Endothelial cell of umbilical vein (primary cell): ENCODE results near the gene DMD. TPM values are rescaled to one million over a fixed set of nuclear protein-coding genes. Genes with fewer than 3 reads are reported as not detected.

Experiments used
- BruUV-seq: library from RNA; stranded (reverse); fragments of 400-500 nt; replicated peaks from 2 replicates; lab custom pipeline; 2021; lab: Mats Ljungman, UMichigan
- CTCF ChIA-PET: fragments of 300-600, 350-600 bp; sonication (Branson Sonifier 250); formaldehyde crosslinking; loops from one replicate; lab custom pipeline; 2021; ENCODE audit warnings: antibody characterized with exemption, inconsistent platforms; lab: Charles Lee
- POLR2A ChIA-PET: fragments of 300-600, 350-600 bp; sonication (Branson Sonifier 250); formaldehyde crosslinking; loops from one replicate; lab custom pipeline; 2021; ENCODE audit warnings: antibody characterized with exemption, inconsistent platforms; lab: Charles Lee
- DNase-seq: peaks from one replicate; pipeline ENCODE4 v3.0.0-alpha.2; 2011; ENCODE audit warnings: low read depth, low spot score
- FAIRE-seq: peaks from 2 replicates; lab custom pipeline; 2011; peaks lifted over from hg19 to GRCh38; lab: Jason Lieb, UNC
- H2AFZ ChIP-seq: 2 replicates; pipeline ENCODE4 v1.6.0; 2012; ENCODE audit warnings: low read depth, low read length, control low read depth, inconsistent platforms
- H3K27ac ChIP-seq: 2 replicates; pipeline ENCODE4 v1.5.1; 2011; ENCODE audit warnings: low read depth, mild to moderate bottlenecking, control low read depth, low read length, moderate library complexity; ENCODE audit not compliant: insufficient read depth
- H3K27me3 ChIP-seq, 2 experiments: 2 replicates each; pipeline versions ENCODE4 v1.6.0 to v1.6.1; 2011; ENCODE audit warnings: low read length in 2 of 2, mixed read lengths in 1 of 2; ENCODE audit not compliant: control insufficient read depth in 2 of 2, insufficient read depth in 2 of 2
- H3K36me3 ChIP-seq, 2 experiments: 2 replicates in 1 of 2; 3 replicates in 1 of 2; pipeline ENCODE4 v1.5.1; 2011; ENCODE audit warnings: low read length in 2 of 2, mild to moderate bottlenecking in 1 of 2, moderate library complexity in 1 of 2; ENCODE audit not compliant: control insufficient read depth in 2 of 2, insufficient read depth in 2 of 2; ENCODE audit errors: extremely low read depth in 1 of 2
- H3K4me1 ChIP-seq: 3 replicates; pipeline ENCODE4 v1.5.1; 2011; ENCODE audit warnings: mild to moderate bottlenecking, low read length; ENCODE audit not compliant: control insufficient read depth, insufficient read depth; ENCODE audit errors: extremely low read depth
- H3K4me2 ChIP-seq: 2 replicates; pipeline ENCODE4 v1.6.1; 2011; ENCODE audit warnings: low read length, control low read depth, mixed read lengths; ENCODE audit not compliant: insufficient read depth
- H3K4me3 ChIP-seq, 3 experiments: fragments of 200-600 bp in 1 of 3; sonication (generic), shearing (Covaris generic) in 1 of 3; replicated peaks in 1 of 3; 2 replicates each; pipeline ENCODE4 v1.5.1; 2011 to 2016; ENCODE audit warnings: control low read depth in 3 of 3, low read length in 3 of 3, mild to moderate bottlenecking in 2 of 3, inconsistent platforms in 1 of 3, low read depth in 1 of 3, moderate library complexity in 1 of 3; ENCODE audit not compliant: insufficient read depth in 1 of 3
- H3K79me2 ChIP-seq: 2 replicates; pipeline ENCODE4 v1.6.0; 2012; ENCODE audit warnings: low read length, inconsistent platforms; ENCODE audit not compliant: control insufficient read depth, insufficient read depth
- H3K9ac ChIP-seq: replicated peaks from 2 replicates; pipeline ENCODE3; 2011; ENCODE audit warnings: low read length, control low read depth; ENCODE audit not compliant: insufficient read depth; ENCODE audit errors: extremely low read depth
- H3K9me1 ChIP-seq: replicated peaks from 3 replicates; pipeline ENCODE4 v1.6.0; 2011; ENCODE audit warnings: mild to moderate bottlenecking, low read length; ENCODE audit not compliant: control insufficient read depth, insufficient read depth; ENCODE audit errors: extremely low read depth
- H3K9me3 ChIP-seq: replicated peaks from 2 replicates; pipeline ENCODE4 v1.5.1; 2012; ENCODE audit warnings: low read length, inconsistent platforms; ENCODE audit not compliant: control insufficient read depth, insufficient read depth
- H4K20me1 ChIP-seq: replicated peaks from 2 replicates; pipeline ENCODE3; 2011; ENCODE audit warnings: mild to moderate bottlenecking, low read length; ENCODE audit not compliant: control insufficient read depth, insufficient read depth; ENCODE audit errors: extremely low read depth
- CTCF ChIP-seq, 2 donors: IDR thresholded peaks; 1 replicate in 1 of 2; 2 replicates in 1 of 2; pipeline ENCODE4 v1.5.1; 2011; ENCODE audit warnings: low read length in 2 of 2, mild to moderate bottlenecking in 2 of 2, moderate library complexity in 2 of 2, control low read depth in 1 of 2, inconsistent platforms in 1 of 2, low read depth in 1 of 2; ENCODE audit not compliant: insufficient read depth in 1 of 2; ENCODE audit errors: extremely low read depth in 1 of 2
- EZH2 ChIP-seq: IDR thresholded peaks from 2 replicates; pipeline ENCODE4 v1.6.1; 2012; ENCODE audit warnings: borderline replicate concordance, low read depth, mild to moderate bottlenecking, moderate library complexity, low read length, inconsistent platforms; ENCODE audit not compliant: severe bottlenecking
- FOS ChIP-seq: IDR thresholded peaks from 2 replicates; pipeline ENCODE4 v1.6.1; 2011; ENCODE audit warnings: mild to moderate bottlenecking, low read length, moderate library complexity, borderline replicate concordance; ENCODE audit not compliant: insufficient read depth
- GATA2 ChIP-seq: IDR thresholded peaks from 2 replicates; pipeline ENCODE4 v1.7.0; 2011; ENCODE audit warnings: low read depth, mild to moderate bottlenecking, moderate library complexity, mixed read lengths, low read length; ENCODE audit not compliant: insufficient read length, insufficient read depth
- JUN ChIP-seq: IDR thresholded peaks from 2 replicates; pipeline ENCODE4 v1.6.1; 2011; ENCODE audit warnings: borderline replicate concordance, low read depth; ENCODE audit not compliant: insufficient read length, insufficient read depth
- MAX ChIP-seq: IDR thresholded peaks from 2 replicates; pipeline ENCODE4 v1.6.1; 2011; ENCODE audit not compliant: insufficient read depth, insufficient read length
- MYC ChIP-seq: IDR thresholded peaks from one replicate; pipeline ENCODE4 v1.6.1; 2011; ENCODE audit warnings: mild to moderate bottlenecking, low read depth, low read length
- POLR2A ChIP-seq: IDR thresholded peaks from 2 replicates; pipeline ENCODE4 v1.6.1; 2012; ENCODE audit warnings: low read depth, mild to moderate bottlenecking, control low read depth, low read length
- POLR2AphosphoS5 ChIP-seq: IDR thresholded peaks from 2 replicates; pipeline ENCODE4 v1.6.1; 2012; ENCODE audit warnings: low read depth, mild to moderate bottlenecking, control low read depth, low read length, moderate library complexity; ENCODE audit not compliant: insufficient read depth
- dilution Hi-C: fragments of 300-500 bp; cut with MboI; formaldehyde crosslinking; loops from one replicate; pipeline ENCODE4 v1.15.0; 2019; ENCODE audit warnings: low sequenced_read_pairs; ENCODE audit not compliant: extremely low pct_ligation_motif_present
- intact Hi-C: fragments of 100-400 bp; cut with micrococcal nuclease; formaldehyde crosslinking; loops from one replicate; pipeline ENCODE4 v1.10.0; 2022
- polyA plus RNA-seq, 4 experiments: library from polyadenylated mRNA; depleted of rRNA in 3 of 4; stranded (reverse) in 3 of 4; unstranded in 1 of 4; fragments of >200 nt; gene quantifications; 2 replicates each; pipeline versions ENCODE4 v1.2.1 to v1.2.3, GENCODE V29; 2011 to 2012; ENCODE audit warnings: missing spikeins in 1 of 4
- total RNA-seq: library from RNA; stranded (reverse); gene quantifications from 2 replicates; pipeline ENCODE4 v1.2.3, GENCODE V29; 2021

DMD gene
- total and polyA plus RNA-seq, 2 donors (not counting 3 experiments of a cell fraction or from before 2014, with no cell fraction given): 7.3 to 9.0 TPM

- H3K27me3 ChIP-seq: no peaks in the 10 kb centered on the region
- H3K9ac ChIP-seq: no peak overlapping the region
- H3K9me3 ChIP-seq: no peaks in the 10 kb centered on the region
- TF ChIP-seq CTCF (IDR thresholded peaks at IDR 0.05; ENCODE audit: extremely low read depth in 1 of 2, insufficient read depth in 1 of 2, low read depth in 1 of 2, low read length in 2 of 2) (no peak), POLR2A (no peak), GATA2 (no peak), POLR2AphosphoS5 (no peak)
- H3K79me2 ChIP-seq: peaks cover 11% of the 10 kb centered on the region
- dilution Hi-C loops: no loop called here
- H4K20me1 ChIP-seq: no peaks in the 10 kb centered on the region
- H3K4me1 ChIP-seq: peaks cover 2% of the 10 kb centered on the region
- no peak for DNase-seq
- H3K9me1 ChIP-seq: no peaks in the 10 kb centered on the region
- intact Hi-C loops: no loop called here
- no peak overlapping the region for H3K4me3 ChIP-seq
- no peak for FAIRE-seq
- H3K4me2 ChIP-seq: no peak overlapping the region
- ChIA-PET POLR2A (interaction anchor here (1.5 kb wide), 1 partner anchor 10 kb away, joined by 3 read pairs; no protein-coding TSS in a partner anchor), CTCF (no interaction called here)
- no peak overlapping the region for H2AFZ ChIP-seq
- H3K36me3 ChIP-seq: no peaks in the 10 kb centered on the region
- no TSS peak for BruUV-seq
- H3K27ac ChIP-seq: no peak overlapping the region
Measured at GRCh38 chrX:33204889-33205288, 6.5 kb downstream of the DMD start.

- intact Hi-C loops (loop anchor here (5.0 kb wide), 1 partner anchor 666 kb away; no protein-coding TSS in a partner anchor), dilution Hi-C loops (no loop called here)
- DNase-seq: peak; percentile 61
- Histone ChIP-seq H3K27ac (no peak overlapping the region), H3K9me1 (no peaks in the 10 kb centered on the region), H3K9ac (no peak overlapping the region), H3K79me2 (no peaks in the 10 kb centered on the region), H3K27me3 (no peaks in the 10 kb centered on the region), H2AFZ (no peak overlapping the region), H3K4me1 (no peaks in the 10 kb centered on the region), H4K20me1 (no peaks in the 10 kb centered on the region), H3K9me3 (no peaks in the 10 kb centered on the region), H3K4me3 (no peak overlapping the region), H3K4me2 (no peak overlapping the region), H3K36me3 (no peaks in the 10 kb centered on the region)
- BruUV-seq: no TSS peak
- POLR2A ChIA-PET: no interaction called here
- FAIRE-seq: no peak
- CTCF ChIA-PET: no interaction called here
- TF ChIP-seq EZH2 (no peak), MAX (no peak), GATA2 (no peak), POLR2AphosphoS5 (no peak), CTCF (IDR thresholded peaks at IDR 0.05; ENCODE audit: extremely low read depth in 1 of 2, insufficient read depth in 1 of 2, low read depth in 1 of 2, low read length in 2 of 2) (no peak), MYC (no peak), FOS (no peak), JUN (no peak), POLR2A (no peak)
Measured at GRCh38 chrX:33198561-33199279, 12.6 kb downstream of the DMD start.
